ENCODE data around the gene SPTSSB. TPM values are rescaled to one million over a fixed set of nuclear protein-coding genes. Genes with fewer than 3 reads are reported as not detected.

SPTSSB gene, protein sequence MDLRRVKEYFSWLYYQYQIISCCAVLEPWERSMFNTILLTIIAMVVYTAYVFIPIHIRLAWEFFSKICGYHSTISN
- not detected for polyA plus RNA-seq

DNA sequence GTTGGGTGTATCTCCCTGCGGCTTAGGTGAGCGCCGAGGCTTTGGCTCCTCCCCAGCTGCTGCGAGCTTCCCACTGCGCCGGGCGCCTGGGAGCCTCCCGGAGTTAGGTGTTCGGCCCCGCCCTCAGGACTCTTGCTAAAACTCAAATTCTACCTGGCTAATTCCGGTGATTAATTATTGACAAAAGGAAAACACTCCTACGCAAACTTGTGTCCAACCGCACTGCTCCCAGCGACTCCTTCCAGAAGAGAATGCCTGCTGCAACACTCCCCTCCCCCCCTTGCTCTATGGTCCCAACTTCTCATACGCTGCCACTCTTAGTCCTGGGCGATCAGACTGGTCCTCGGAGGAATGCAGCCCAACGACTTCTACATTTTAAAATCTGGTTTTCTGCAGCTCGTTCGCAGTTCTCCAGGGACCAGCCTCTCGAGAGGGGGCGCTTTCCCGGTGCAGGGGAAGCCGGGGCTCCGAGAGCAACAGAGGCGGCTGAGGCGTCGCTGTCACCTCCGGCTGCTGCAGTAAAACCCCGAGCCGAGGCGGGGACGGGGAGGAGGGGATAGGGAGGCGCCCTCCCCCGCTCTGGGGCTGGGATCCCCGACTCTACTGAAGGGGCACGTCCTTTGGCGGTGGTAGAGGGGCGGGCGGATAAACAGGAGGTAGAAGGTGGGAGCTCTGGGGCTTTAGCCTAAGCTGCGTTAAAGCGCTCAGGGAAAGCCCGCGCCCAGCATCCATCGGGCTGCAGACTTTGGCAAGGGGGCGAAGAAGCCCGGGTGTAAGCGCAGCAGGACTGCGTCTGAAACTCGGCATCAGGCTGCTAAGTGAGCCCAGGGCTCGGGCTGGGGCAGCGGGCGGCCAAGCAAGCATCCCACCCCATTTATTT is at the start of gene SPTSSB:
Gene SPTSSB (minus strand): TSS at position 77 of the 880 bp plus-strand sequence. CDS start 25,194 bp downstream, outside the sequence.
- no peak within 1 kb of the TSS for H3K27ac Mint-ChIP-seq
- H3K9me3 Mint-ChIP-seq: peaks cover 0 to 3% (median 2%) of the 10 kb centered on the region in 3 donors

DNA sequence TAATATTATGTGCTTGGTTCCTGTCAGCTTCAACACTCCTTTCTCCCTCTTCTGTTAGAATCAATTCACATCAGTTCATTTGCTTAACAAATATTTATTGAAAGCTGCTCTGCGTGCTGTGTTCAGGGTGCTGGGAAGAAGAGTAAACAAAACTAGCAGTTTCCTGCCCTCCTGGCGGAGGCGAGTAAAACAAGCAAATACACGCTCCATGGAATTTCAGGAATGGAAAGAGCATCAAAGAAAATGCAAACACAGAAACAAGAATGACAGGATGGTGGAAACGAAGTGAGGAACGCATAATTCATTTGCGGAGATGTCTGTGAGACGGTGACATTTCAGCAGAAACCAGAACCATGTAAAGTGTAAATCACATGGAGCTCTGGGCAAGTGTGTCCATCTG is 49.4 kb upstream of the SPTSSB start:
- Mint-ChIP-seq H3K36me3 (peaks cover 2% of the 10 kb centered on the region), H3K9me3 (peaks cover 0 to 3% (median 2%) of the 10 kb centered on the region in 3 donors), H3K27me3 (peaks cover 4% of the 10 kb centered on the region), H3K27ac (no peak overlapping the region), H3K4me3 (no peak overlapping the region), H3K4me1 (no peaks in the 10 kb centered on the region)

More for the DNA sequence above, at the start of gene SPTSSB:
- Mint-ChIP-seq H3K27me3 (peaks cover 35% of the 10 kb centered on the region), H3K4me1 (peaks cover 0 to 10% (median 2%) of the 10 kb centered on the region in 3 donors), H3K4me3 (peak within 1 kb of the TSS in 3 of 4 donors; percentile 70 to 92 (median 90)), H3K36me3 (peaks cover 2% of the 10 kb centered on the region)

DNA sequence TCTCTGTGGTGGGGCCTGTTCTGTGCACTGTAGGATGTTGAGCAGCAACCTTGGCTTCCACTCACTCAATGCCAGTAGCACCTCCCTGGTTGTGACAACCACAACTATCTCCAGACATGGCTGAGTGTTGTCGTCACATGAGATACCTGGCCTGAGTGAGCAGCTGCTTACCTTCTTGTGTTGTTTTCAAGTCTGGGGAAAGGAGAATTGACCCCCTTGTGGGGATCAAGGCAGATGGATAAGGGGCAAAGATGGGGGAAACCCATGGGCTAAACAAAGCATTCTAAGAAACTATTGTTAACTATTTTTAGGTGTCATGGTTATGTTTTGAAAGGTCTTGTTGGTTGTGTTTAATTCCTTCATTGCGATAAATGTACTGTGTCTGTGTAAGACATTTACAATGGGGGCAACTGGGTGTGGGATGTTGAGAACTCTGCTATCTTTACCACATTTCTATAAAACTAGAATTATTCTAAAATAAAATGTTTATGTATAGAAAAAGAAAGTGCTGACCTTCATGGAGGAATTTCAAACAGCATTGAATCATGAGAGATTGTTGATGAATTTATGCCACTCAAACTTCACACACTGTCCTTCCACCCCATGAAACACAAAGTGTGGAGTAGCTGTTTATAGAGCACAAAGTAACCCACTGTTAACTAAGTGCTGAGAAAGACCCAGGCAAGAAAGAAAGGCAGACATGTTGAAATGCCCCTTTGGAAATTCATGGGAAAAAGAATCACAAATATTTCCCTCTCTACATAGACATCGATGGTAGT is 48.4 kb upstream of the SPTSSB start:
- Mint-ChIP-seq H3K27me3 (peaks cover 4% of the 10 kb centered on the region), H3K9me3 (peaks cover 0 to 3% (median 2%) of the 10 kb centered on the region in 3 donors), H3K4me1 (no peaks in the 10 kb centered on the region), H3K4me3 (no peak overlapping the region), H3K36me3 (peaks cover 2% of the 10 kb centered on the region), H3K27ac (no peak overlapping the region)

DNA sequence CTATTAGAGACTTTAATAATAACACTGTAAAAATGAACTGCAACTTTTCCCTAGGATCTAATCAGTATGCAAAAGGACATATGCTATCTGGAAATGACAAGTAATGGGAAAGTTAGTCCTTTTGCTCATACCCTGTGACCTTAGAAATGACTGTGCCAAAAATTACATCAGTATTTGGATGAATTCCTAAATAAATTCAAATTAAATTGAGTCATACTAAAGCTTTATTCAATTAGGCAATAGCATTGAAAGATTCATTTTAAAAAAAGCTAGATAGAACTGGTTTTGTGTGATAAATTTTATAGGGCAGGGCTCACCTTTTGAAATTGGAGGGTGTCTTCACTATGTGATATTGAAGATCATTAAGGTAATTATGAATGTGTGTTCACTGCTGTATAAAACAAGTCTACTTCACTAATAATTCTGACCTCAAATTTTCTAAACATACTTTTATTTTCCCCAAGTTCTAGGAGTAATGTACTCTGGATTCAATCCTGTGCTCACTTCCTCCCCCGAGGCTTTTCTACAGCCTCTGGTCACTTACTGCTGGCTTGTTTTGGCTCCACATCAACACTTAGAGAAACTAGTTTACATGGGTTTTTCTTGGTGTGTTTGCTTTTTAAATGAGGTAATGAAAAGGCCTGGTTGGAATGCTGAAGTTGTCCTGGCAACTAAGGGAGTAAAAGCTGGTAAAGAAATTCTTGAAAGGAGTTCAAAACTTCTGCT is 44.4 kb upstream of the SPTSSB start:
- no peak overlapping the region for H3K4me3 Mint-ChIP-seq
- H3K36me3 Mint-ChIP-seq: peaks cover 3% of the 10 kb centered on the region
- H3K9me3 Mint-ChIP-seq: peaks cover 0 to 3% (median 2%) of the 10 kb centered on the region in 3 donors
- H3K27ac Mint-ChIP-seq: no peak overlapping the region
- H3K4me1 Mint-ChIP-seq: no peaks in the 10 kb centered on the region
- H3K27me3 Mint-ChIP-seq: peaks cover 4% of the 10 kb centered on the region

DNA sequence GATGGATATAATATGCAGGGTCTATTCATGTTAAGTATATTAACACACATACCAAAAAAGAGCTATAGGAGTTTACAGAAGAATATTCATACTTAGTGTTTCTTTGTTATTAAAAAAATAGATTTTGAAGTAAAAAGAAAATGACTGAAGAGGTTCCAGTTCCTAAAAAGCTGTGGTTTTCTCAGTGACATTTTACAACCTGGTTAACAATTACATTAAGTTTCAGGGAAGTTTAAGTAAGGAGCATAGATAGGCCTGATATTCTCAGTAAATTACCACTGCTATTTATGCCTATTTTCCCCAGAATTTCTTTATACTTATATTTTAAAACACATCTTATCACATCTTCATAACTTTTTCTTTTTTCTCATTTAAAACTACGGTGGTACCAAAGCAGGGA is 43.6 kb upstream of the SPTSSB start:
- H3K27me3 Mint-ChIP-seq: peaks cover 3% of the 10 kb centered on the region
- H3K4me1 Mint-ChIP-seq: no peaks in the 10 kb centered on the region
- H3K27ac Mint-ChIP-seq: no peak overlapping the region
- H3K36me3 Mint-ChIP-seq: peaks cover 3% of the 10 kb centered on the region
- H3K4me3 Mint-ChIP-seq: no peak overlapping the region
- peaks cover 0 to 3% (median 2%) of the 10 kb centered on the region in 3 donors for H3K9me3 Mint-ChIP-seq

DNA sequence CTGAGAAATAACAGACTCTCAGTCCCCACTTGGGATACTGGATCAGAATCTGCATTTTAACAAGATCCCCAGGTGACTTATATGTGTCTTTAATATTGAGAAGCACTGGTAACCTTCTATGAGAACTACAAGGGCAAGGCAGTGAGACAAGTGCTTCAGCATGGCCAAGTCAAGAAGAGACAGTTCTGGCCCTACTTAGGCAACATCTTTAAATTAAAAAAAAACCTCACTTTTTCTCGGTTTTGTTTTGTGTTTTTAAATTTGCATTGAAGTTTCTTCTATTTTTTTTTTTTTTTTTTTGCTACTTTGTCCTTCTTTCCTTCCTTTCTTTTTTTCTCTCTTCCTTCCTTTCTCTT is 42.5 kb upstream of the SPTSSB start:
- peaks cover 0 to 3% (median 2%) of the 10 kb centered on the region in 3 donors for H3K9me3 Mint-ChIP-seq
- no peaks in the 10 kb centered on the region for H3K4me1 Mint-ChIP-seq
- peaks cover 3% of the 10 kb centered on the region for H3K36me3 Mint-ChIP-seq
- peaks cover 4% of the 10 kb centered on the region for H3K27me3 Mint-ChIP-seq
- no peak overlapping the region for H3K27ac Mint-ChIP-seq
- no peak overlapping the region for H3K4me3 Mint-ChIP-seq

DNA sequence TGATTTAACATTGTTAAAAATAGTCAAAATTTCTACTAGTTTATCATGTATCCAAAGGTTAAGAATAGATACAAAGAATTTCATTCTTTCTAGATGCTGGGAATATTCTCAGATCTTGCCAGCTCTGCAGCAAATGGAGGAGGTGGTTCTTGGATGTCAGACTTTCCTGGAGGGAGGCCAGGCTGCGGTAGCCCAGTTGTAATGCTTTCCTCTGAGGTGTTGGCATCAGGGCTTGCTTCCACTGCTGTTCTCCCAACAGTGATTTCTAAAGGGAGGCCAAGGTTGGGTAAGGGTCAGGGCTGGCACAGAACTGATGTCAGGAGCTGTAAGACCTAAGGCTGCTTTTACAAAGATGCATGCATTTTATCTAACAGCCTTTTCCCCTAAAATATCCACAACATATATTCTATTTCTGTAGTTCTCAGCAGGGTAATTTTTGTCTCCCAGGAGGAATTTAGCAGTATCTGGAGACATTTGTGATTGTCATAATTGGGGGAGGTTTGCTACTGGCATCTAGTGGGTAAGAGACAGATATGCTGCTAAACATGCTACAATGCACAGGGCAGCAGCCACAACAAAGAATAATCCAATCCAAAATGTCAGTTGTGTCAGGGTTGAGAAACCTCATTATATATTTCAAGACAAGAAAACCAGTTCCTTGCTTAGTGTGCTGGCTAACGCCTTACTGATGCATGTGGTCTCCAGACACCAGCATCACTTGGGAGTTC is 42.0 kb upstream of the SPTSSB start:
- peak overlapping the region in 1 of 3 donors; percentile 37 for H3K27ac Mint-ChIP-seq
- peaks cover 0 to 3% (median 2%) of the 10 kb centered on the region in 3 donors for H3K9me3 Mint-ChIP-seq
- H3K4me1 Mint-ChIP-seq: no peaks in the 10 kb centered on the region
- H3K4me3 Mint-ChIP-seq: no peak overlapping the region
- H3K36me3 Mint-ChIP-seq: peaks cover 3% of the 10 kb centered on the region
- H3K27me3 Mint-ChIP-seq: peaks cover 4% of the 10 kb centered on the region

DNA sequence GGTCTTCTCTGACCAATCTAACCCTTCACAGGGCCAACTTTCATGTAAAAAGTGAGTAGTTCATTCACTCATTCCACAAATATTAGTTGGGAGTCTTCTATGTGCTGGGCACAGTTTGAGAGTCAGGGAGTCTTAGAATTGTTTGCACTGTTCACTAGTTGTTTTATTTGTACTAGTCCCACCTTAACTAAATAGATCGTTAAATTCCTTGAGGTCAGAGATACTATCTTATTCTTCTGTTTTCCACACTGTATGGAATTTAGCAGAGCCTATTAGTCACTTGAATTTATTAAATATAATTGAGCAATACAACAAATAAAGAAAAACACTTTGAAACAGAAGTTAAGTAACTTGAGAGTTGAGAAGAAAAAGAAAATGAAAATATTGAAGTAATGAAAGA is 40.8 kb upstream of the SPTSSB start:
- Mint-ChIP-seq H3K9me3 (peaks cover 0 to 3% (median 0%) of the 10 kb centered on the region in 3 donors), H3K27ac (no peak overlapping the region), H3K4me3 (no peak overlapping the region), H3K27me3 (peaks cover 4% of the 10 kb centered on the region), H3K4me1 (no peaks in the 10 kb centered on the region), H3K36me3 (peaks cover 3% of the 10 kb centered on the region)

DNA sequence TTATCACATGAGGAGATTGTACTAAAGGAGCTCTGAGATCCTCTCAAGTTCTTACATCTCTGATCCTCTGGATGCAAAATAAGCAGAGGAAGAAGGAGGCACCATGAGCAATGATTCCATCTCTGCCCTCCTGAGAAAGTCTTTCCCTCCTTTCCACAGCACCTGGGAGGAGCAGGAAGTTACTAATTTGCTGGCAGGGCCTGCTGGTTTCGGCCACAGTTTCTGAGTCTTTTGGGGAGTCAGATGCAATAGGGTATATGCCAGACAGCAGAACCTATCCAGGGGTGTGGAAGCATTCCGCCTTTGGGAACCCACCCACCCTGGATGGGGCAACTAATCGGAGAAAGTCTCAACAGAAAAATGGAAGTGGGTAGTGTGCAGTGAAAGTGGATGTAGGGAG is 38.5 kb upstream of the SPTSSB start:
- Mint-ChIP-seq H3K27me3 (peaks cover 9% of the 10 kb centered on the region), H3K4me3 (peak overlapping the region in 1 of 4 donors; percentile 16)

DNA sequence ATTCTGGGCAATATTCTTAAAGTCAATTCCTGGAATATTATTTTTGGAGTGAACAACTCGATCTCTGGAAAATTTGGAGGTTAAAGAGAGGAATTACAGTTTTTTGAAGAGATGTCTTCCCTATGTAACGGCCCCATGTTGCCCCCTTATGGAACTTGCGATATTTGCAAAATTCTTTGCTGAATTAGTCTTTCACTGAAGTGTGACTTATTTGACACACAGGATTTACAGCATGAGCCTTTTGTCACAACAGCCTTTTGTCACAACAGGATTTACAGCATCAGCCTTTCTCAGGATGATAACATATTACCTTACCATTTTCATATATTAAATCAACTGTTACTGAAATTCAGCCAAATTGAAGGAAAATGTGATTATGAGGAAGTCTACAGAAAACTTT is 37.8 kb upstream of the SPTSSB start:
- Mint-ChIP-seq H3K4me1 (no peaks in the 10 kb centered on the region), H3K27ac (no peak overlapping the region), H3K27me3 (peaks cover 9% of the 10 kb centered on the region), H3K9me3 (peaks cover 0 to 7% (median 0%) of the 10 kb centered on the region in 3 donors), H3K4me3 (no peak overlapping the region), H3K36me3 (peaks cover 1% of the 10 kb centered on the region)

More for the DNA sequence above, 38.5 kb upstream of the SPTSSB start:
- Mint-ChIP-seq H3K9me3 (peaks cover 0 to 7% (median 0%) of the 10 kb centered on the region in 3 donors), H3K27ac (no peak overlapping the region), H3K36me3 (peaks cover 2% of the 10 kb centered on the region), H3K4me1 (no peaks in the 10 kb centered on the region)

DNA sequence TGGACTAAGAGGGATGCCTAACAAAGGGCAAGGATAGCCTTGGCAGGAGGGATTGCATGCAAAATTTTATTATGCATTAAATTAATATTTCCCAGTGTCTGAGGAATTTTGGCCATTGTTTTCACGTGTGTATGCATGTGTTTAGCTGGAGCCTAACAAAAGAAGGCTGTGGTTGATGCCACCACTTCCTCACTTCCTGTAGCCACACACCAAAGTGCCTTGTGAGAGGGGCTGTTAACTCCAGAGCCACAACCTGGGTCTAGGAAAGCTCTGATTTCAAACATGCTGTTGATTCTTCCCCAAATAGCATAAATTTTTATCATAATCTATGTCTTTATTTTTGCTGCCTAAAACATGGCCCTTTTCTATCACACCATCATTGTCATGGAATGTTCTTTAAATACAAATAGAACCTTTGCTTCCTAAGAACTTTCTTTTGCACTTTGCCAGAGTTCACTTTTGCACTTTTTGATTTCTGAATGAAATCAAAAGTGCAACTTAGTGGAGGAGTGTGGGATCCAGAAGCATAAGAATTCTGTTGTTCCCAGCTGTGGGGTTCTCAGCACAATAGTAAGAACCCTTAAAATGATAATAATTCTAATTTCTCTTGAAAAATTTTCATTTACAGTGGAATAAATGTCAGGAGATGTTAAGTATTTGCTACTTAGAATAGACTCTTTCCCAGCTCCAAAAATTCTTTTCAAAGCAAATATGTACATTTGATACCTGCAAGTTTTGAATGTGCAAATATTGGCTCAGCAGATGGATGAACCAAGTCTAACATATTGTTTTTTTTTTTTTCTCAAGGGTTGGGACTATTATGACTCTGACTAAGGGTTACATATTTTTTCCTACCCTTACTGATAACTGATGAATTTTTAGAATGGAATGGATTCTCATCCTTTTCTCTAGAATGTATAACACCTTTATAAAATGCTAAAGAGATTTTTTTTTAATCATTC is 35.6 kb upstream of the SPTSSB start:
- Mint-ChIP-seq H3K27ac (no peak overlapping the region), H3K9me3 (peaks cover 0 to 7% (median 0%) of the 10 kb centered on the region in 3 donors), H3K27me3 (peaks cover 9% of the 10 kb centered on the region), H3K36me3 (no peaks in the 10 kb centered on the region), H3K4me3 (no peak overlapping the region), H3K4me1 (no peaks in the 10 kb centered on the region)

DNA sequence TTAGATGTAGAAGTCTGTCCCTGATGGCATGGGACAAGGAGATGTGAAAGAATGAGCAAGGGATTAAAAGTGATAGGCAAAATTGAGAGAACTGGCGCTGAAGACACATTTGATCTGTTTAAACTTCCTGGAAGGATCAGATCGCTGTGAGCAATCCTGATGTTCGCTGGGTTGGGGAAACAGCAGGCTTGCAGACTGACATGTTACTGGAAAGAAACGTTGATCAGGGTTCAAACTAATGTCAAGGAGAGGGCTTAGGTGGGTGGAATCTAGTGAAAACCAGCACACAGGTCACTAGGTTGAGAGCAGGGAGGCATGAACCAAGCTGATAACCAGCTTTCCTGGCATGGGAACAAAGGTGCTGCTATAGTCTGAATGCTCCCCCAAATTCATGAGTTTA is 34.5 kb upstream of the SPTSSB start:
- H3K4me1 Mint-ChIP-seq: no peaks in the 10 kb centered on the region
- H3K4me3 Mint-ChIP-seq: no peak overlapping the region
- peaks cover 7% of the 10 kb centered on the region for H3K27me3 Mint-ChIP-seq
- H3K27ac Mint-ChIP-seq: no peak overlapping the region
- H3K9me3 Mint-ChIP-seq: peaks cover 0 to 7% (median 0%) of the 10 kb centered on the region in 3 donors
- no peaks in the 10 kb centered on the region for H3K36me3 Mint-ChIP-seq

DNA sequence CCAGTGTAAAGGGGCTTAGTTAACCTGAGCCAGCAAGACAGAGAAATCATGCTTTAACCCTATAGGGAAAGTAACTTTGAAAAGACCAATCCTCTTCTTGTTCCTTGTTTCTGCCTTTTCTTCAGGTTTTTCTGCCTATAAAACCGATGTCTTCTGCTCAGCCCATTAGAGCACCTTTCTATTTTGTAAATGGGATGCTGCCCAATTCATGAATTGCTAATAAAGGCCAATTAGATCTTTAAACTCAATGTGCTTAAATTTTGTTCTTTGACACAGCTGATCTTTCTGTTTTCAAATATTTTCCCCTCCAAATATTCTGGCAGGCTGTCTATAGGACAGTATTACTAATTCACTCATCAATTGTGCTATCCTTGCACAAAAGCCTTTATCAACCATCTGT is 33.8 kb upstream of the SPTSSB start:
- H3K4me1 Mint-ChIP-seq: no peaks in the 10 kb centered on the region
- H3K27ac Mint-ChIP-seq: no peak overlapping the region
- H3K9me3 Mint-ChIP-seq: peaks cover 0 to 7% (median 0%) of the 10 kb centered on the region in 3 donors
- H3K36me3 Mint-ChIP-seq: no peaks in the 10 kb centered on the region
- H3K27me3 Mint-ChIP-seq: peaks cover 7% of the 10 kb centered on the region
- H3K4me3 Mint-ChIP-seq: no peak overlapping the region
